ENCODE data around the gene ZFHX3. TPM values are rescaled to one million over a fixed set of nuclear protein-coding genes. Genes with fewer than 3 reads are reported as not detected.

ZFHX3 gene
- total and polyA plus RNA-seq, 2 of the 8 experiments (the other 6 are each of a cell fraction or from before 2014, with no cell fraction given) = 0.08 to 0.99 TPM

GRCh38 chr16:72827866-72828265 lies 220.1 kb downstream of the ZFHX3 start (continued):
- TF ChIP-seq CHD7 (IDR thresholded peaks at IDR 0.05; ENCODE audit: insufficient replicate concordance, low read length) = no peak
- no peak for TF ChIP-seq GTF2F1 (IDR thresholded peaks at IDR 0.05; ENCODE audit: borderline replicate concordance, low read depth, low read length)
- TF ChIP-seq RNF2 (IDR thresholded peaks at IDR 0.05; ENCODE audit: borderline replicate concordance, low read depth, low read length, missing control alignments, poor library complexity, severe bottlenecking) = no peak
- no peak for TF ChIP-seq POLR2AphosphoS5 (IDR thresholded peaks at IDR 0.05; ENCODE audit: low read depth, low read length)
- TF ChIP-seq CTBP2 (IDR thresholded peaks at IDR 0.05; ENCODE audit: borderline replicate concordance, insufficient read depth, insufficient read length, low read length) = no peak
- TF ChIP-seq HDAC6 (IDR thresholded peaks at IDR 0.05; ENCODE audit: low read depth, low read length) = no peak
- no peak for TF ChIP-seq JUND (IDR thresholded peaks at IDR 0.05; ENCODE audit: low read length)
- TF ChIP-seq BACH1 (IDR thresholded peaks at IDR 0.05; ENCODE audit: low read length) = no peak
- TF ChIP-seq GABPA (IDR thresholded peaks at IDR 0.05; ENCODE audit: borderline replicate concordance, insufficient read depth, low read length) = no peak
- no peak for TF ChIP-seq E2F6 (IDR thresholded peaks at IDR 0.05)
